Stimulated activated CD4-positive, alpha-beta T cell treated with anti-CD3 and anti-CD28 coated beads, Interleukin-2, amount 100 ng/mL, for 24 hours (primary cell): ENCODE measurements around the gene WFDC12.

Source experiments
- DNase-seq, 2 donors: peaks; one replicate each; pipeline ENCODE4 v3.0.0-alpha.2; 2020

Gene WFDC12

DNA sequence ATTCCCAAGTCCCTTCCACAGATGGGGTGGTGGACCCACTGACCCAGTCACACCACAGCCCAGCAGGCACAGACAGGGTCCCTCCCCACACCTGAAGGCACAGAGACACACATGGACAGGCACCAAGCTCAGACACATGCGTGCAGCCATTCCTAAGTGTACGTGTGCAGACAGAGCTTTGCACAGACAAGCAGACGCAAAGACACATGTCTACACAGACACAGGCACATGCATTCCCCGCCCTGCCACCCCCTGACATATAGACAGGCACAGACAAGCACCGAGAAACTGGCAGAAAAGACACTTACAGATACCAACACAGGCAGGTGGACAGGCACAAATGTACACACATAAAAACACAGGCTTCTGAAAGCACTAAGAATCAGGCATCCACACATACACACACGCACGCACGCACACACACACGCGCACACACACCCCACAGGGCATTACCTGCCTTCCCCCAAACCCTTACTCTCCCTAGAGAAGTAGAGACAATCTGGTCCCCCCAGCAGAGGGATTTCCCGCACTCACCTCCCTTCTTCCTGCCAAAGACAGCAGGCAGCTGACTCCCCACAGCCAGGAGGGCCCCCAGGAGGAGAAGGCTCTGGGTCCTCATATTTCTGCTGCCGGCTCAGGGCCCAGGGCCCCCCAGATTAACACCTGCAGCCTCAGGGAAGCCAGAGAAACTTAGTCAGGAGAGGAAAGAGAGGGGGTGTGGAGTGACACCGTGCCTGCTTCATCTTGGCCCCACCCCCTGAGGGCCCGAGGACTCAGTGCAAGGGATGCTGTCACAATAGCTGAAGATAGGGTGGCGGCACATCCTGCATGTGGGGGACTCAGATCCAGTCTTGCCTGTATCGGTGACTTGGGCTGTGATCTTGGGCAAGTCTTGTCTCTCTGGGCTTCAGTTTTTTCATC is 9.5 kb downstream of the WFDC12 start, which contains the start of gene WFDC5:
Gene WFDC5 (minus strand): TSS at position 710 of the 921 bp plus-strand sequence. CDS start 91 bp downstream, at position 619.
- no peak for DNase-seq

GRCh38 chr20:45113865-45114264 is 10.4 kb downstream of the WFDC12 start:
- DNase-seq = no peak

DNA sequence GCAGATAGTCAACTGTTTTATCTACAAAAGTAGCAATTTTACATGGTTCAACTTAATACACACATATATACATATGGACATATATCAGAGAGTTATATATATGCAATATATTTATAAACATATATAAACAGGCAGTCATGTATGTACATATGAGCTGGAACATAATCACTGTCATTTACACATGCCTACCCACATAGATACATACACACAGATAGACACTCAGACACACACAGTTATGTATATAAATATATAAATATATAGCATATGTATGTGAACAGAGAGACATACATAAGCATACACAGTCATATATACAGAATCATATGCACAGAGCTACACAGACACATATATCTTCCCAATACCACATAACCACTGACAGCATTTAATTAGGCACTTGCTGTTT is 11.5 kb downstream of the WFDC12 start:
- DNase-seq = no peak

- peak in 1 of 2 donors; percentile 24 for DNase-seq
Measured at GRCh38 chr20:45111799-45112471, 12.3 kb downstream of the WFDC12 start.

DNA sequence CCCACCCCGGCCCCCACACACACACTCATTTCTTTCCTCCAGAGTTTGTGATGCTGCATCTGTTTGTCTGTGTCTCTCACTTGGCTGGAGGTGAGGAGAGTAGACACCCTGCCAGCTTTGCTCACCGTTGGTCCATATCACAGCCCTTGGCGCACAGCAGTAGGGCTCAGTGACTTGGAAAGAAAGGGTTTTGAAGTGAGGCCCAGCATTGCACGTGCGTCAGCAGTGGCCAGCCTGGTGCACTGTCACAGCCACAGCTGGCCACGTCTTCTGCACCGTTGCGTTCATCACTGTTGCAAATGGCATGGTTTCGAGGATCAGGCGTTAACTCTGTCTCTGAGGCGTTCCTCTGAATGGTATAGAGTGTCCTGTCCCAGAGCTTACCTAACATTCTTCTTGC is 13.0 kb downstream of the WFDC12 start:
- DNase-seq = no peak

GRCh38 chr20:45110301-45110700 is 14.0 kb downstream of the WFDC12 start:
- no peak for DNase-seq

- DNase-seq = no peak
Measured at GRCh38 chr20:45109634-45110033, 14.6 kb downstream of the WFDC12 start.

DNA sequence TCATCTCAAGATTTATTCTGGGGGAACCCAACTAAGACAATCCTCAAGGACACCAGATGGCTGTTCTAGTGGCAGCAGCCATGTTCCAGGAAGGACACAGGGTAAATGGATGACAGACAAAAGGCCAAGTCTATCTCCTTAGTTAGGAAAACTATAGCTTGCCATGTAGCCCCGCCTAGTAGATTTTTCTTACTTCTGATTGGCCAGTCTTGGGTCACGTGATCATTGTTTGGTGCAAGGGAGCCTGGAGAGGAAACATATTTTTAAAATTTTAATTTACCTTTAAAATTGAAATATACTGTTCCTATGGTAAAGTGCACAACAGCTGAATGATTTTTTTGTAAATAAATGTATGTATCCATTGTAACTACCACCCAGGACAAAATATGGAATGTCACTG is 18.9 kb downstream of the WFDC12 start:
- no peak for DNase-seq

DNA sequence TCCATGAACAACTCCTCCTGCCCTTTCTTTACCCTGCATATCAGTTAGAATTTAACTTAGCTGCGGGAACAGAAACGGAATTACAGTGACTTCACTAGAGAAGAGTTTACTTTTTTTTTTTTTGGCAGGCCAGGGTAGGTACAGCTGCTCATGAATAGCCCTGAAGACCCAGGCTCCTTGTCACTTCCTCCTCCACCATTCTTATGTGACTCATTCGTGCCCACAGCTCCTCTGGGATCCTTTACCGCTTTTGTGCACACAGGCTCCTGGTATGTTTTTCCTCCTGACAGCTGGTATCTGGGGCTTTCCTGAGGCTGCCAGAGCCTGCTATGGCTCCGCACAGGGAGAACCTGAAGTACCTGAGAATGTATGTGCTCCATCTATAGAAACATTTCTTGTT is 19.5 kb downstream of the WFDC12 start:
- DNase-seq = no peak

DNA sequence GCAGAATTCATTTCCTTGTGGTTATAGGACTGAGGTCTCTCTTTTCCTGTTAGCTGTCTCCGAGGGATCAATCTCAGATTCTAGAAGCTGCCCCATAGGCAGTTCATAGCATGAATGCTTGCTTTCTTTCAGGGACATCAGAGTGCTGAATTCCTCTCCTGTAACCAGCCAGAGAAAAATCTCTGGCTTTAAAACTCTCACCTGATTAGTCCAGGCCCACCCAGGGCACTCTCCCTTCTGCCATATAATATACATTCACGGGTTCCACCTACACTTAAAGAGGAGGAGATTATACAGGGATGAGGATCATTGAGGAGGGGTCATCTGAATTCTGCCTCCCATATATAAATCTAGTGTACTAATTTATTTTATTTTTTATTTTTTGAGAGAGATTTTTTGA is 21.2 kb downstream of the WFDC12 start:
- no peak for DNase-seq

GRCh38 chr20:45101333-45101850 is 22.9 kb downstream of the WFDC12 start:
- no peak for DNase-seq

DNA sequence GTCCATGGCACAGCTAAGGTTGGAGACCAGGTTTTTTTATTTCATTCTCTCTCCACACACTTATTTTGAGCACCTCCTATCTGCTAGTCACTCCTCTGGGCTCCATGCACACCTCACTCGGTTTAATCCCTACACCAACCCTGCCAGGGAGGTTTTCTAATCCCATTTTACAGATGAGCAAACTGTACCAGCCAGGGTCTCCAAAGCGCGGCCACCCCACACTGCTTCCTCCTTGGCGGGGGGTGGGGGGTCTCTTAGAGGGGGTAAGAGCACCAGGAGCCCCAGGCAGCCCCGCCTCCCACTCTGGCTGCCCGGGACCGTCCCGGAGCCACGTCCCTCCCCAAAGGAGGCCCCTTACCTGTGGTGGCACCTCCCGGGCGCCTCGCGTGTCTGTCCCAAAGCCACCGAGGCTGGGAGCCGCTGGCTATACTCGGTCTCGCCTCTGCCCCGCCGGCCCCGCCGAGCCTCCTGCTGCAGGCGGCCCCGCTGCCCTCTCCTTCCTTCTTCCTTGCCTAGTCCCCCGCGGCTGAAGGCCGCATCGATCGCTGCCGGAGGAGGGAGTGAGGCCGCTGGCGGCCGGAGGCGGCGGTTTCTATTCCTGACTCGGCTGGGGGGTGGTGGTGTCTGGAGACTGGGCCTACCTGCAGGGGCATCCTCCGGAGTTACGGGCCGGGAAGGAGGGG is 23.6 kb downstream of the WFDC12 start, which contains the start of gene KCNS1:
Gene KCNS1 (minus strand): TSS at position 565 of the 683 bp plus-strand sequence. CDS start 1,891 bp downstream, outside the sequence.
- DNase-seq = no peak

DNA sequence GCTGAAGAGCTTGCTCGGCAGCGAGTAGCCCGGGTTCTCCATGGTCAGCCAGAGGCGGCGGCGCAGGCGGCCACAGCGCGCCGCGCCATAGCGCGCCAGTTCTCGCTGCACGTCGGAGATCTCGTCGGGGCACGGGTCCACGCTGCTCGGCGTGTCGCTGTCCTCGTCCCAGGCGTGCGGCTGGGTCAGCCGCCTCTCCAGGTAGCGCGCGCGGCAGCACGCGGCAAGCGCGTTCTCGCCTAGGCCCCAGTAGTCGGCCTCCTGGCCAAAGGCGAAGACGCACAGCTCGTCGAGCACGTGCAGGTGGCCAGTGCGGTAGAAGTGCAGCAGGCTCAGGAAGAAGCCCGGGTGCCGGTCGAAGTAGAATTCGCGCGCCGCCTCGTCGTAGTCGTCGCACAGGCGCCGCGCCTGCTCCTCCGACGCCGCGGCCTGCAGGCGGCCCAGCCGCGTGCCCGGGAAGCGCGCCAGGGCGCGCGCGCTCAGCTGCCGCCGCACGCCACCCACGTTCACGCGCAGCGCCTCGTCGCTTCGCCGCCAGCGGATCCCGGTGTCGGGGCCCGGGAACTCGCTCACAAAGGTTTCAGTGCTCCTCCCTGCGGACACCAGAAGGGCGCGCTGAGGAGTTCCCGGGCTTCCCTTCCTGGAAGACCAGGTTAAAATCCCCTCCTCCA is 26.0 kb downstream of the WFDC12 start:
- DNase-seq = peak in 1 of 2 donors; percentile 47

DNA sequence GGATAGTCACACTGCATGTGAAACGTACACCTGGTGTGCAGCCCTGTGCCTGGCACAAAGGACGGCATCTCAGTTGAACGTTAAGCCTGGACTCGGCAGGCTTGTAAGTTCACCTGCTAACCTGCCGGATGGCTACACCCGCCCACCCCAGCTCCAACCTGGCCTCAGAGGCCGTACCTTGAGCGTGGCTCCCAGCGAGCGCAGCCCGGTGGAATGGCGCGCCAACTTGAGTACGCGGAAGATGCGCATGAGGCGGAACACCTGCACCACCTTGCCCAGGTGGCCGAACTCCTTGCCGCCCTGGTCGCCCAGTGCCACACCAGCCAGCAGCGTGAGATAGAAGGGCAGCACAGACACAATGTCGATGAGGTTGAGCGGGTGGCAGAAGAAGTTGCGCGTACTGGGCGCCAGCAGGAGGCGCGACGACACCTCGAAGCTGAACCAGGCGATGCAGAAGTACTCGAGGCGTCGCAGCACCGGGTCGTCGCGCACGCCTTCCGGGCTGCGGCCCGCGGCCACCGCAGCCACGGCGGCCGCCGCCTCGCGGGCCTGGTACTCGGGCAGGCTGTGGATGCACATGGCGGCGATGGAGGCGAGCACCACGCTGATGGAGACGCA is 26.7 kb downstream of the WFDC12 start:
- peak; percentile 37 to 65 for DNase-seq

DNA sequence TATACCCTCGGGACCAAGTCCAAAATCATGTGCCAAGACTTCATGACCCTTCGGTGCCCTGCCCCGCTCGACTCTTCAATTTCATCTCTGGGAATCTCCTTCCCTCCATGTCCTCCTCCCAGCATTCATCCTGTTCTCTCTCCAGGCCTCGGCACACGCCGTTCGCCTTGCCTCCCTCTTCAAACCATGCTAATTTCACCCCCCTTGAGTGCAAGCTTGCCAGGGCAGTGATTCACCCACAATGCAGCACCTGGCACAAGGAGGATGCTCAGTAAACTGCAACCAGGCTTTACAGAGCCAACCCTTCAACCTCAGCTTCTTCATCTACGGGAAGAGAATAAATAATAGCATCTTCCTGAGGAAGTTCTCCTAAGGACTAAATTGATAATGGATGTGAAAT is 27.5 kb downstream of the WFDC12 start:
- DNase-seq = no peak

DNA sequence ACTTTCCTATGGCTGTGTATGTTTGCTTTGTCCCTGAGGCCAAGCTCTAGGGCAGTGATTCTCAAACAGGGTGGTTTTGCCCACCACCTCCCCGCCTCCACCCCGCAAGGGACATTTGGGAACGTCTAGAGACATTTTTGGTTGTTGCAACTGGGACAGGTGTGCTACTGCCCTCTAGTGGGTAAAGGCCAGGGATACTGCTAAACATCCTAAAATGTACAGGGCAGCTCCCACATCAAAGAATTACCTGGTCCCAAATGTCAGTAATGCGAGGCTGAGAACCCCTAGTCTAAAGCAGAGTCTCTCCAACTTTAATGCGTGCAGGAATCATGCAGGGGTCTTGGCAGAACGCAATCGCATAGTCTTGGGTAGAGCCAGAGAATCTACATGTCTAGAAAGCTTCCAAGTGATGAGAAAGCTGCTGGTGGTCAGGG is 28.4 kb downstream of the WFDC12 start:
- DNase-seq = peak; percentile 58 to 62

- no peak for DNase-seq
Measured at GRCh38 chr20:45094864-45095574, 29.2 kb downstream of the WFDC12 start.

GRCh38 chr20:45094201-45094600 is 30.1 kb downstream of the WFDC12 start:
- DNase-seq = no peak

- DNase-seq = no peak
Measured at GRCh38 chr20:45092898-45093297, 31.4 kb downstream of the WFDC12 start.

GRCh38 chr20:45091366-45091765 is 32.9 kb downstream of the WFDC12 start:
- no peak for DNase-seq

DNA sequence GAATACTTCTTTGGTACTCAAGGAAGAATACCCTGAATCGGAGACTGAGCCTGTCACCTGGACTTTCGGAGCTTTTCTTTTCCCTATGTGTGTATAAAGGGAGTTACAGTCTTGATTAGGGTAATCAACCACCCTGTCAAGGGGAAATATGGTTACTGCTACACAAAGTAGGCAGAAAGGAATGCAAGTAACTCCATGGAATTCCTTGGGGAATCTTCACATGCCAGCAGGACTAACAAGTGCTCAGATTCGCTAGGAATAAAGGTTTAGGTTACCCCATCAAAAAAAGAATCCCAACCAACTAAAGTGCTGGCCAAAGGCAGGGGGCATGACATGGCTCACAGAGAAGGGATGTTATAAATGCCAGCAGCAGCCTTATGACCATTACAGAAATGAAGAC is 33.8 kb downstream of the WFDC12 start:
- no peak for DNase-seq
